ENCODE results near the gene LTBR. TPM values are rescaled to one million over a fixed set of nuclear protein-coding genes. Genes with fewer than 3 reads are reported as not detected.

Gene LTBR
- total RNA-seq, 1 experiment from 2014 or later = 102 TPM

- Histone ChIP-seq H3K4me1 (replicated peaks) (no peaks in the 10 kb centered on the region), H3K27me3 (replicated peaks) (no peaks in the 10 kb centered on the region), H3K27ac (no peak overlapping the region), H3K4me3 (no peak overlapping the region), H3K36me3 (no peaks in the 10 kb centered on the region), H3K9me3 (replicated peaks) (no peaks in the 10 kb centered on the region)
- no peak for DNase-seq (ENCODE audit: low read depth in 1 of 2, low spot score in 2 of 2)
Measured at GRCh38 chr12:6355491-6356373, 28.2 kb upstream of the LTBR start.

DNA sequence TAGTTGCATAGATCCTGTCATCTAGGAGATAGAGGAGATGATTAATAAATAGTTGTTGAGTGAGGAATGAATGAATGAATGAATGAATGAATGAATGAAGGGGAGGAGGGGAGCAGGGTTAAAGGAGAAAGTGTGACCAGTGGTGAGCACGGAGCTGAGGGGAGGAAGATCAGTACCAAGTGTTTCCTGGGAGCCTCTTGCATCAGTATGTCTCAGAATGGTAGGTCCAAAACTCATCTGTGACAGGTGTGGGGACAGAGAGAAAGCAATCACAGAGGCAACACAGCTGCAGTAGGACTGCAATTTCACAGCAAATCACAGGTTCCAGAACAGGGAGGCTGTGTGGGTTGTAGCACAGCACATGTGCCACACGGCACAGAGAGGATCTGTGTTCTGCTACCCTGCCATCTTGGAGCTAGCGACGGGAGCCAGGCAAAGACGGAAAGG lies 27.6 kb upstream of the LTBR start:
- H3K27ac ChIP-seq = no peak overlapping the region
- H3K36me3 ChIP-seq = no peaks in the 10 kb centered on the region
- no peaks in the 10 kb centered on the region for H3K9me3 ChIP-seq (replicated peaks)
- no peaks in the 10 kb centered on the region for H3K4me1 ChIP-seq (replicated peaks)
- no peak overlapping the region for H3K4me3 ChIP-seq
- no peaks in the 10 kb centered on the region for H3K27me3 ChIP-seq (replicated peaks)
- no peak for DNase-seq (ENCODE audit: low read depth in 1 of 2, low spot score in 2 of 2)

GRCh38 chr12:6358881-6359280 lies 25.1 kb upstream of the LTBR start:
- Histone ChIP-seq H3K27ac (no peak overlapping the region), H3K36me3 (no peaks in the 10 kb centered on the region), H3K9me3 (replicated peaks) (no peaks in the 10 kb centered on the region), H3K27me3 (replicated peaks) (no peaks in the 10 kb centered on the region), H3K4me1 (replicated peaks) (peaks cover 9% of the 10 kb centered on the region; the same call in 1 of the 2 replicates), H3K4me3 (no peak overlapping the region)
- no peak for DNase-seq (ENCODE audit: low read depth in 1 of 2, low spot score in 2 of 2)

GRCh38 chr12:6360080-6360571 lies 23.8 kb upstream of the LTBR start:
- H3K9me3 ChIP-seq (replicated peaks) = no peaks in the 10 kb centered on the region
- no peak for DNase-seq (ENCODE audit: low read depth in 1 of 2, low spot score in 2 of 2)
- H3K36me3 ChIP-seq = no peaks in the 10 kb centered on the region
- H3K27ac ChIP-seq = no peak overlapping the region
- H3K4me1 ChIP-seq (replicated peaks) = peaks cover 9% of the 10 kb centered on the region; the same call in 1 of the 2 replicates
- no peak overlapping the region for H3K4me3 ChIP-seq
- no peaks in the 10 kb centered on the region for H3K27me3 ChIP-seq (replicated peaks)

GRCh38 chr12:6360578-6361490 lies 23.1 kb upstream of the LTBR start:
- H3K4me1 ChIP-seq (replicated peaks) = peaks cover 9% of the 10 kb centered on the region; the same call in 1 of the 2 replicates

GRCh38 chr12:6361834-6362233 lies 22.1 kb upstream of the LTBR start:
- Histone ChIP-seq H3K27me3 (replicated peaks) (no peaks in the 10 kb centered on the region), H3K4me1 (replicated peaks) (peaks cover 9% of the 10 kb centered on the region; the same call in 1 of the 2 replicates), H3K9me3 (replicated peaks) (no peaks in the 10 kb centered on the region), H3K36me3 (no peaks in the 10 kb centered on the region), H3K27ac (no peak overlapping the region), H3K4me3 (no peak overlapping the region)
- no peak for DNase-seq (ENCODE audit: low read depth in 1 of 2, low spot score in 2 of 2)

More at GRCh38 chr12:6360578-6361490, 23.1 kb upstream of the LTBR start:
- no peaks in the 10 kb centered on the region for H3K9me3 ChIP-seq (replicated peaks)
- no peak for DNase-seq (ENCODE audit: low read depth in 1 of 2, low spot score in 2 of 2)
- H3K36me3 ChIP-seq = no peaks in the 10 kb centered on the region
- H3K4me3 ChIP-seq = no peak overlapping the region
- H3K27me3 ChIP-seq (replicated peaks) = no peaks in the 10 kb centered on the region
- H3K27ac ChIP-seq = no peak overlapping the region

- DNase-seq (ENCODE audit: low read depth in 1 of 2, low spot score in 2 of 2) = no peak
- no peaks in the 10 kb centered on the region for H3K27me3 ChIP-seq (replicated peaks)
- H3K27ac ChIP-seq = no peak overlapping the region
- H3K4me3 ChIP-seq = no peak overlapping the region
- peaks cover 9% of the 10 kb centered on the region; the same call in 1 of the 2 replicates for H3K4me1 ChIP-seq (replicated peaks)
- H3K9me3 ChIP-seq (replicated peaks) = no peaks in the 10 kb centered on the region
- H3K36me3 ChIP-seq = no peaks in the 10 kb centered on the region
Measured at GRCh38 chr12:6362403-6362802, 21.6 kb upstream of the LTBR start.

- H3K4me3 ChIP-seq = no peak overlapping the region
- H3K9me3 ChIP-seq (replicated peaks) = no peaks in the 10 kb centered on the region
- DNase-seq (ENCODE audit: low read depth in 1 of 2, low spot score in 2 of 2) = no peak
Measured at GRCh38 chr12:6363010-6363329, 21.0 kb upstream of the LTBR start.

GRCh38 chr12:6363330-6364043 lies 20.5 kb upstream of the LTBR start:
- H3K36me3 ChIP-seq = no peaks in the 10 kb centered on the region
- H3K27ac ChIP-seq = no peak overlapping the region
- H3K4me3 ChIP-seq = peak overlapping the region; percentile 19; the same call in 1 of the 2 replicates
- no peaks in the 10 kb centered on the region for H3K9me3 ChIP-seq (replicated peaks)
- peaks cover 9% of the 10 kb centered on the region; the same call in 1 of the 2 replicates for H3K4me1 ChIP-seq (replicated peaks)
- no peak for DNase-seq (ENCODE audit: low read depth in 1 of 2, low spot score in 2 of 2)
- no peaks in the 10 kb centered on the region for H3K27me3 ChIP-seq (replicated peaks)

More at GRCh38 chr12:6363010-6363329, 21.0 kb upstream of the LTBR start:
- H3K27ac ChIP-seq = no peak overlapping the region
- H3K27me3 ChIP-seq (replicated peaks) = no peaks in the 10 kb centered on the region
- H3K4me1 ChIP-seq (replicated peaks) = peaks cover 9% of the 10 kb centered on the region; the same call in 1 of the 2 replicates
- no peaks in the 10 kb centered on the region for H3K36me3 ChIP-seq

- Histone ChIP-seq H3K27me3 (replicated peaks) (no peaks in the 10 kb centered on the region), H3K4me3 (no peak overlapping the region), H3K36me3 (no peaks in the 10 kb centered on the region), H3K9me3 (replicated peaks) (no peaks in the 10 kb centered on the region), H3K4me1 (replicated peaks) (peaks cover 9% of the 10 kb centered on the region; the same call in 1 of the 2 replicates), H3K27ac (no peak overlapping the region)
- DNase-seq (ENCODE audit: low read depth in 1 of 2, low spot score in 2 of 2) = no peak
Measured at GRCh38 chr12:6364044-6364374, 20.0 kb upstream of the LTBR start.

DNA sequence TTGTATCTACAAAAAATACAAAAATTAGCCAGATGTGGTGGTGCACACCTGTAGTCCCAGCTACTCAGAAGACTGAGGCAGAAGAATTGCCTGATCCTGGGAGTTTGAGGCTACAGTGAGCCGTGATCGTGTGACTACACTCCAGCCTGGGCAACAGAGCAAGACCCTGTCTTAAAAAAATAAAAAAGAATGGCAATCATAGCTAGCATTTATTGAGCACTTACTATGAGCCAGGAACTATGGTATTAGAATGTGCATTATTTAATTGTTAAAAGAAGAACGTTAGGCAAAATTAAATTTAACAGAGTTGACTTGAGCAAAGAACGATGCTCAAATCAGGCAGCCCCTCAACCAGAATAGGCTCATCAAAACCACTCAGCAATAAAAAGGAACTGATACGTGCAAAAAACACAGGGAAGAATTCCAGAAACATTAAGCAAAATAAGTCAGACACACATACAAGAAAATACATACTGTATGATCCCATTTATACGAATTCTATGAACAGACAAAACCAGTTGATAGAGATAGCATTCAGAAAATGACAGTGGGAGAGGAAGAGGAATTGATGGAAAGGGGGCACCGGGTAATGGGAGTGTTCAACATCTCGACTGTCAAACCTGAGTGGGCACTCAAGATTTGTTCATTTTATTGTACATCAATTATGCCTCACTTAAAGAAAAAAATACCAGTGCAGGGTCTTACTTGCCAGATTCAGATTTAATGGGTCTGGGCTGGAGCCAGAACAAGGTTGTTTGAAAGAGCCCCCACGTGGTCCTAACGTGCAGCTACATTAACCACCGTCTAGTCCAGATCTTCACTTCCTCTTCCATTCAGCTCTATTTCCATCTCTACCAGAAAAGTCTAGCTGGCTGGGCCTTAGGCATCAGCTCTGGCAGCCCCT lies 16.6 kb upstream of the LTBR start:
- H3K9me3 ChIP-seq (replicated peaks) = no peaks in the 10 kb centered on the region
- no peak overlapping the region for H3K4me3 ChIP-seq
- H3K36me3 ChIP-seq = no peaks in the 10 kb centered on the region
- peaks cover 28% of the 10 kb centered on the region for H3K4me1 ChIP-seq (replicated peaks)
- no peak overlapping the region for H3K27ac ChIP-seq
- no peaks in the 10 kb centered on the region for H3K27me3 ChIP-seq (replicated peaks)
- DNase-seq (ENCODE audit: low read depth in 1 of 2, low spot score in 2 of 2) = no peak

DNA sequence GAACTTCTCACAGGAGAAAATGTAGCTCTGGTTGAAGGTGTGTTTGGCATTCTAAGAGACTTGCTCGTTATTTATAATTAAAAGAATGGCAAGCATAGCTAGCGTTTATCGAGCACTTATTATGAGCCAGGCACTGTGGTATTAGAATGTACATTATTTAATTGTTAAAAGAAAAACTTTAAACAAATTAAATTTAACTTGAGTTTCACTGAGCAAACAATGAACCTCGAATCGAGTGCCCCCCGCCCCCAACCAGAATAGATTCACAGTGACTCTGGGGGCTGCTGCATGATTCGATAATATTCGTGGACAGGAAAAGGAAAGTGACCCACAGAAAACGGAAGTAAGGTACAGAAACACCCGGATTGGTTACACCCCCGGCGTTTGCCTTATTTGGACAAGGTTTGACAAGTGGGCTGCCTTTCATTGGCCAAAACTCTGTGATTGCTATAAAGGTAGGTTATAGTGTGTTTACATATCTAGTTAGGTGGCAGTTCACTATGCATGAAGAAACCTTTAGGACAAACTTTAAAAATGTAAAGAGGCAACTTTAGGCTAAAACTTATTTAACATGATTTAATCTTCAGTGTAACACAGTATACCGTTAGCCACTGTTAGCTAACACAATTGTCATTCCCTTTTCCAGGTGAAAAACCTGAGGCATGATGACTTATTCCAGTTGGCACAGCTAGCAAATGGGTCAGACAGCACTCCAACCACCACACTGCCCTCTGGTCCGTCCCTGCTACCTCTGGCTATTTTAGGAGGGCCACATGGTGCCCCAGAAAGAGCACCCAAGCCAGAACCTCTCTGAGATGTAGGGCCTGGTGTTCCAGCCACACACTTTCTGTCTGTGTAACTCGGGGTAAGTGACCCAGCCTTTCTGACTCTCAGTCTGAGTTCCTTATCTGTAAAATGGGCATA lies 15.7 kb upstream of the LTBR start:
- DNase-seq (ENCODE audit: low read depth in 1 of 2, low spot score in 2 of 2) = no peak
- H3K4me3 ChIP-seq = no peak overlapping the region

More for the DNA sequence above, 15.7 kb upstream of the LTBR start:
- Histone ChIP-seq H3K36me3 (no peaks in the 10 kb centered on the region), H3K27me3 (replicated peaks) (no peaks in the 10 kb centered on the region), H3K27ac (no peak overlapping the region), H3K4me1 (replicated peaks) (peaks cover 38% of the 10 kb centered on the region), H3K9me3 (replicated peaks) (no peaks in the 10 kb centered on the region)
